HG03025 (cell line): ENCODE measurements around the gene USP31.

ENCODE experiments used
- ATAC-seq: cut with Tn5 transposase; IDR thresholded peaks from one replicate; pipeline ENCODE4 v1.9.1; 2021; ENCODE audit warnings: mild to moderate bottlenecking, moderate library complexity; ENCODE audit not compliant: unreplicated experiment, low FRiP score

Gene USP31

GRCh38 chr16:23137818-23138217 is 11.4 kb downstream of the USP31 start:
- ATAC-seq = no peak

DNA sequence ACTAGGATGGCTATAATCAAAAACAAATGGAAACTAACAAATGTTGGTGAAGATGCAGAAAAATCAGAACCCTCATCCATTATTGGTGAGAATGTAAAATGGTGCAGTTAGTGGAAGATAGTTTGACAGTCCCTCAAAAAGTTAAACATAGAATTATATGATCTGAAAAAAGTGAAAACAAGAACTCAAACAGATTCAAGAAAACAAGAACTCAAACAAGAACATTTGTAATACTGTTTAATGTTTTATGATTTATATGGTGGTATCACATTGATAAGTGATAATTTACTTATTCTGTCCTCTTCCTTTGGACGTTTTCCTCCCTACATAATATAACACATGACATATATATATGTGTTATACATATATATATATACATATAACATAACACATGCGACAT is 12.0 kb downstream of the USP31 start:
- no peak for ATAC-seq

DNA sequence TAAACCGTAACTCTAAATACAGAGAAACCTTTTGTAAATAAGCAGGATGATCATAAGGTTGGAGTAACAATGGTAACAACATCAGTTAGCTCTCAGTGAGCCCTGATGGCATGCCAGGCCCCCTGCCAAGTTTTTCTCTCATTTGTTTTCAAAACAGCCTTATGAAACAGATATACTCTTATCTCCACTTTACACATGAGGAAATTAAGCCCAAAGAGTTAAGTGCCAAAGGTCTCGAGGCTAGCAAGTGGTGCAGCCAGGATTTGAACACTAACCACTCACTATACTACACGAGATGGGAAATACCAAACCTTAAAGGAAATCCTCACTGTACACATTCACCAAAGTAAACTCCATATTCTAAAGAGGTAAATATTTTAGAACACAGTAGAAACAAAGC is 15.0 kb downstream of the USP31 start:
- no peak for ATAC-seq

GRCh38 chr16:23132775-23133463 is 16.3 kb downstream of the USP31 start:
- no peak for ATAC-seq

DNA sequence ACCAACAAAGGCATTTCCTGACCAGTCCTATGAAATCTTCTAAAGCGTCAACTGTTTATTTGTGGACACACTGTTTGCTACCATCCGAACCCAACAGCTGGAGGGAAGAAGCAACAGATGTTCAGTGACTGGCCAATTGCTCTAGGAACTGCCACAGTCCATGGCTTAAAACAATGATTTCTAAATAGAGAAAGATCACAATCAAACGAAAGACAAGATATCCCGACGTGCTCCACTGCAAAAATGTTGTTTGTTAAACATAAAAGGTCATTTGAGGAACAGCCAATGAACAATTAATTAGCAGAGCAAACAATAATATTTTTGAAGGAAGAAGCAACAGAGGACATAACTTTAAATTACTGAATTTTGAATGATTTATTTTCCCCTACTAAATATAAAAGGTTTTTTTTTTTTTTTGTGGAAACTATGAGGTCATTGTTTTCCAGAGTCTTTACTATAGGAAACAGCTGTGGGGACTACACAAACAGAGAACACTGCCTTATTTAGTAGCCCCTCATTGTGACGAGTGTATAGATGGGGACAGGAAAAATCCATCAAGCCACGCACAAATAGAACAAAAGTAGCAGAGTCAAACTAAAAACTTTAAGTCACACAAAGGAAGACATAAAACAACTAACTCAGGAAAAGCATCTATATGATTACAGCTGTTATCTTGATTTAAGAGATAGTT is 17.2 kb downstream of the USP31 start:
- ATAC-seq = no peak

- no peak for ATAC-seq
Observed at GRCh38 chr16:23131436-23131835, 17.8 kb downstream of the USP31 start.

GRCh38 chr16:23131036-23131435 is 18.2 kb downstream of the USP31 start:
- no peak for ATAC-seq

DNA sequence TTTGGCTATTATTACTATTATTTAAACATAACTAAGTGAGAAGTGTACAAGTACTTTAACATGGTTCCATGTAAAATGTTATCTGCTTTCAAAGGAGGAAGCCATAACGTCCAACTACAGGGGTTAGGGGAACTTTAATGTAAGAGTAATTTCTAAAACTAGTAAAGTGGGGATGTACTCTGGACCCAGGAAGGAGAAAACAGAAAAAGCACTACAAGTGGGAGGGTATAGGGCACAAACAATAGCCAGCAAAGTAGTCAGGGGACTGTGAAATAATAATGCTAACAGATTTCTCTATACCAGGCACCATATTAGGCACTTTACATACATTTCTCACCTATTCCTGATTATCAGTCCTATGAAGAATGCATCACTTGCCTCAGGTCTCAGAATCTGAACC is 19.6 kb downstream of the USP31 start:
- ATAC-seq = no peak

GRCh38 chr16:23128056-23128455 is 21.2 kb downstream of the USP31 start:
- ATAC-seq = no peak

- no peak for ATAC-seq
Observed at GRCh38 chr16:23125277-23125676, 24.0 kb downstream of the USP31 start.

GRCh38 chr16:23124315-23124714 is 24.9 kb downstream of the USP31 start:
- no peak for ATAC-seq

- ATAC-seq = no peak
Observed at GRCh38 chr16:23122144-23122543, 27.1 kb downstream of the USP31 start.

DNA sequence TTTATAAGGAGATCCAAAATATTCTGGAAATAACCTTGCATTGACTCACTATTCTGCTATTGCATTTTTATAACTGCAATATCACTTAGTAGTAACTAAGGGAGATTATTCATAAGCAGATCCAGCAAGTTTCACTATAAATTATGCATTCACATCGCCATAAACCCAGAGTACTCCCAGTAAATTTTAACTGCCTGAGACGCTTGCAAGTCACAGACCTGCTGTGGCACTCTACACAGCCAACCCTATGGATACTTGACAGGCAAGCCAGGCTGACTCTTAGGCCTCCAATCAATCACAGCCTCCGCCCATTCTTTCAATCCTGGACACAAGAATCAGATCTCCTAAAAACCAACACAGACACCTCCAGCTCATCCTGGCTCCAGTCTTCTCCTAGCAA is 28.2 kb downstream of the USP31 start:
- ATAC-seq = no peak

GRCh38 chr16:23120562-23120961 is 28.7 kb downstream of the USP31 start:
- ATAC-seq = no peak

GRCh38 chr16:23119570-23119969 is 29.7 kb downstream of the USP31 start:
- no peak for ATAC-seq

DNA sequence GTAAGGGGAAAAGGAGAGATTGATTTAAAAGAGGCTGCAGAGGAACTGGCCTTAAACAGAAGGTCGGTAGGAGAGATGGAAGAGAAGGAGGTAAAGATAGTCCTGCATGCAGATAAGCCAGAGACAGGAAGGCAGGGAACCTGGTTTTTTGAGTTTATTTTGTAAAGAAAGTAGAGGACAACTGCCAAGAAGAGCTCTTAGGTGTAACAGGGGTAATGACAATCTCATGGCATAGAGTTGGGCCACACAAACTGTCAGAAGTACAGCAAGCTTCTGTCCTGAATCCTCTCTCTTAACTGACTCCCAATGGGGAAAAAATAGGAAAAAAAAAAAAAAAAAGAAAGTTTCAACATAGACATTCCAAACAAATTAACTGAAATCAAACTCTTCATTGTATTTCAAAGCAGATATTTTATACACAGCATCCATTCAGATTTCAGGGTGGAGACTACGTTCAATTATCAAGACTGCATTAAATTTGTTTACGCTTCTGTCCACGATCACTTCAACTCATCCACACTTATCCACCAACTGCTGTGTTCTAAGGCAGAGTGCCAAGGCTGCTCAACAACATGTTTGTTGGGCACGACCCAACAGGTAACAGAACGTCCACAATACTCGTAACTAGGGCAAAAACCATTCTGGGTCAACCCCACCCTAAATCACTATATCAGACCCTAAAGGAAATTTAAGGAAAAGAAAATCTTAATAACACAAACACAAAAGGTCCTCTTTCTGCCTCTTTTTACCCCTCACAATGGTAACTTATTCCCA is 34.9 kb downstream of the USP31 start:
- ATAC-seq = no peak

GRCh38 chr16:23113185-23113584 is 36.1 kb downstream of the USP31 start:
- no peak for ATAC-seq

DNA sequence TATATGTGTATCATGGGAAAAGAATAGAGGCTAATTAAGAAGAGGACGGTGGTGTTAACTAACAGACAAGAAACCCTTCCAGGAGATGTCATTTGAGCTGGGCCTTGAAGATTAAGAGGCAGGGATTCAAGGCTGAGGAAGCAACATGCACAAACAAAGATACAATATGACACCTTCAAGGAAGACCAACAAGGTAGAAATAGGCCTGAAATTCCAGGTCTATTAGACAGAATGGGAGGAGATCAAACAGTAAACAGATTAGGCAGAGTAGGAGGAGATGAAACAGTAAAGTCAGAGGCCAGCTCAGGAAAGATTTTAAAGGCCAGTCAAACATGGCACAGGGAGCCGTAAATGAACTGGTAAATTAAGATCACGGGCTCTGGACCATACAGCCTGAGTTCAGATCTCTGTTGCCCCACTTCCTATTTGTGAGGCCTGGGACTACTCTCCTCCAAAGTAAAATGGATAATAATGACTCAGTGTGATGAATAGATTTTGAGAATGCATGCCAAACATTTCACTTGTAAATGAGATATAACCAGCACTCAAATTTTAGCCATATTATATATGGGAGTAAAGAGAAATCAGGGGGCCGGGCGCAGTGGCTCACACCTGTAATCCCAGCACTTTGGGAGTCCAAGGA is 38.9 kb downstream of the USP31 start:
- no peak for ATAC-seq

- no peak for ATAC-seq
Observed at GRCh38 chr16:23107936-23108335, 41.3 kb downstream of the USP31 start.

DNA sequence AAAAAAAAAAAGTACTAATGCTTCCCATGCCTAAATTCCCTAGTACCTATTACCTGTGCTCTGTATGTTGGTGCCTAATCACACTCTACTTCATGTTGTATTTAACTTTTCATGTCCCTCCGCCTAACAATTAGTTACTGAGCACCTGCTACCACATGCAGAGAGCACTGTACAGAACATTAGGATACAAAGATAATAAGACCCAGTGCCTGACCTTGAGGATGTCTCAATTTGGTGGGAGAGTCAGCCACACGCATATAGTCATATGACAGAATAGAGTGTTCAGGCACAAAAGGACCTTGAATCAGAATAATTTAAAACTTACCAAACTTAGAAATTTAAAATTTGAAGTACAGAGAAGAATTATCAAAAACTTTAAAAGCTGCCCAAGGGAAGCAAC is 42.1 kb downstream of the USP31 start:
- no peak for ATAC-seq

GRCh38 chr16:23105309-23105708 is 43.9 kb downstream of the USP31 start:
- no peak for ATAC-seq
